ENCODE data around the gene PPP4R3B. TPM values are rescaled to one million over a fixed set of nuclear protein-coding genes. Genes with fewer than 3 reads are reported as not detected.
A peak's percentile ranks its signal among the peaks of the same experiment; 100 is the strongest.
"Not testable (repeated sequence)": the region's sequence is repeated elsewhere in the genome, so short reads cannot be mapped to it uniquely, and the experiment has no call there.

The PPP4R3B gene
- total RNA-seq, 1 donor from 2014 or later, result 42.5 TPM

GRCh38 chr2:55550368-55551102 lies 66.9 kb downstream of the PPP4R3B start:
- Histone ChIP-seq H3K36me3 (ENCODE audit: control insufficient read depth, insufficient read depth, low read length) (no peaks in the 10 kb centered on the region), H3K27me3 (ENCODE audit: control insufficient read depth, insufficient read depth, low read length) (no peaks in the 10 kb centered on the region), H3K4me3 (ENCODE audit: low read depth, low read length) (no peak overlapping the region)
- peak; percentile 53 for DNase-seq (ENCODE audit: low read depth)
- no peak for TF ChIP-seq CTCF (IDR thresholded peaks at IDR 0.05; ENCODE audit: insufficient read depth, low read length, poor library complexity, severe bottlenecking)

GRCh38 chr2:55547679-55548078 lies 69.7 kb downstream of the PPP4R3B start:
- H3K4me3 ChIP-seq (ENCODE audit: low read depth, low read length); DNase-seq (ENCODE audit: low read depth); H3K36me3 ChIP-seq (ENCODE audit: control insufficient read depth, insufficient read depth, low read length); H3K27me3 ChIP-seq (ENCODE audit: control insufficient read depth, insufficient read depth, low read length): not testable (repeated sequence)

- Histone ChIP-seq H3K4me3 (ENCODE audit: low read depth, low read length) (no peak overlapping the region), H3K36me3 (ENCODE audit: control insufficient read depth, insufficient read depth, low read length) (no peaks in the 10 kb centered on the region), H3K27me3 (ENCODE audit: control insufficient read depth, insufficient read depth, low read length) (no peaks in the 10 kb centered on the region)
- no peak for TF ChIP-seq CTCF (IDR thresholded peaks at IDR 0.05; ENCODE audit: insufficient read depth, low read length, poor library complexity, severe bottlenecking)
- no peak for DNase-seq (ENCODE audit: low read depth)
Measured at GRCh38 chr2:55547001-55547400, 70.4 kb downstream of the PPP4R3B start.

- H3K36me3 ChIP-seq (ENCODE audit: control insufficient read depth, insufficient read depth, low read length), result peaks cover 1% of the 10 kb centered on the region
Measured at GRCh38 chr2:55530539-55531081, 86.8 kb downstream of the PPP4R3B start.

GRCh38 chr2:55526174-55526573 lies 91.2 kb downstream of the PPP4R3B start:
- DNase-seq (ENCODE audit: low read depth), result no peak
- TF ChIP-seq CTCF (IDR thresholded peaks at IDR 0.05; ENCODE audit: insufficient read depth, low read length, poor library complexity, severe bottlenecking), result no peak
- no peaks in the 10 kb centered on the region for H3K27me3 ChIP-seq (ENCODE audit: control insufficient read depth, insufficient read depth, low read length)
- peaks cover 1% of the 10 kb centered on the region for H3K36me3 ChIP-seq (ENCODE audit: control insufficient read depth, insufficient read depth, low read length)
- no peak overlapping the region for H3K4me3 ChIP-seq (ENCODE audit: low read depth, low read length)

More at GRCh38 chr2:55530539-55531081, 86.8 kb downstream of the PPP4R3B start:
- Histone ChIP-seq H3K27me3 (ENCODE audit: control insufficient read depth, insufficient read depth, low read length) (no peaks in the 10 kb centered on the region), H3K4me3 (ENCODE audit: low read depth, low read length) (no peak overlapping the region)
- DNase-seq (ENCODE audit: low read depth), result no peak
- TF ChIP-seq CTCF (IDR thresholded peaks at IDR 0.05; ENCODE audit: insufficient read depth, low read length, poor library complexity, severe bottlenecking), result no peak

GRCh38 chr2:55524884-55525437 lies 92.5 kb downstream of the PPP4R3B start:
- DNase-seq (ENCODE audit: low read depth), result no peak
- no peaks in the 10 kb centered on the region for H3K27me3 ChIP-seq (ENCODE audit: control insufficient read depth, insufficient read depth, low read length)
- H3K36me3 ChIP-seq (ENCODE audit: control insufficient read depth, insufficient read depth, low read length), result no peaks in the 10 kb centered on the region
- no peak overlapping the region for H3K4me3 ChIP-seq (ENCODE audit: low read depth, low read length)
- no peak for TF ChIP-seq CTCF (IDR thresholded peaks at IDR 0.05; ENCODE audit: insufficient read depth, low read length, poor library complexity, severe bottlenecking)

All from kidney epithelial cell (primary cell).